CD4-positive, CD25-positive, alpha-beta regulatory T cell (primary cell): ENCODE data around the gene SAMD14. TPM values are rescaled to one million over a fixed set of nuclear protein-coding genes. Genes with fewer than 3 reads are reported as not detected.

Experiments
- ATAC-seq, 2 donors: fragments of 150-1000 bp; cut with Tn5 transposase; one replicate each; pipeline ENCODE4 v1.10.0; 2021; ENCODE audit warnings: low read depth in 2 of 2, moderate number of reproducible peaks in 2 of 2, moderate library complexity in 1 of 2
- DNase-seq, 3 donors: peaks; one replicate each; pipeline versions ENCODE4 v3.0.0 to v3.0.0-alpha.2; 2012 to 2022; ENCODE audit warnings: mixed read lengths in 1 of 3
- H3K27ac ChIP-seq: one replicate; pipeline ENCODE4 v1.7.0; 2013; ENCODE audit warnings: mild to moderate bottlenecking, low read length; ENCODE audit not compliant: insufficient read depth, poor library complexity, severe bottlenecking
- H3K27me3 ChIP-seq: one replicate; pipeline ENCODE4 v1.7.0; 2013; ENCODE audit warnings: low read length; ENCODE audit not compliant: control insufficient read depth, insufficient read depth
- H3K36me3 ChIP-seq: one replicate; pipeline ENCODE4 v1.7.0; 2013; ENCODE audit warnings: mild to moderate bottlenecking, low read length, moderate library complexity; ENCODE audit not compliant: control insufficient read depth, insufficient read depth
- H3K4me1 ChIP-seq: 2 replicates; pipeline ENCODE4 v1.7.0; 2013; ENCODE audit warnings: mild to moderate bottlenecking, low read length; ENCODE audit not compliant: insufficient read depth, control insufficient read depth, poor library complexity, severe bottlenecking
- H3K4me3 ChIP-seq: one replicate; pipeline ENCODE4 v1.7.0; 2013; ENCODE audit warnings: low read depth, mild to moderate bottlenecking, low read length, moderate library complexity
- H3K9me3 ChIP-seq, 2 experiments: 1 replicate in 1 of 2; 2 replicates in 1 of 2; pipeline ENCODE4 v1.7.0; 2013; ENCODE audit warnings: low read length in 2 of 2, mild to moderate bottlenecking in 1 of 2, moderate library complexity in 1 of 2; ENCODE audit not compliant: control insufficient read depth in 2 of 2
- H3K27ac Mint-ChIP-seq, 3 donors: one replicate each; pipeline ENCODE4 v1.8.0; 2020 to 2022; ENCODE audit warnings: mild to moderate bottlenecking in 3 of 3, mixed read lengths in 3 of 3, moderate library complexity in 2 of 3
- H3K27me3 Mint-ChIP-seq: one replicate; pipeline ENCODE4 v1.8.0; 2022; ENCODE audit warnings: mild to moderate bottlenecking, mixed read lengths
- H3K36me3 Mint-ChIP-seq: one replicate; pipeline ENCODE4 v1.8.0; 2020; ENCODE audit warnings: mixed read lengths
- H3K4me1 Mint-ChIP-seq, 4 donors: one replicate each; pipeline ENCODE4 v1.8.0; 2020 to 2022; ENCODE audit warnings: mixed read lengths in 4 of 4, mild to moderate bottlenecking in 1 of 4
- H3K4me3 Mint-ChIP-seq, 4 donors: one replicate each; pipeline ENCODE4 v1.8.0; 2020 to 2022; ENCODE audit warnings: mild to moderate bottlenecking in 4 of 4, mixed read lengths in 4 of 4, moderate library complexity in 3 of 4
- H3K9me3 Mint-ChIP-seq, 7 donors: one replicate each; pipeline ENCODE4 v1.8.0; 2020 to 2022; ENCODE audit warnings: mixed read lengths in 7 of 7, mild to moderate bottlenecking in 3 of 7, moderate library complexity in 2 of 7
- polyA plus RNA-seq, 4 donors: library from polyadenylated mRNA; unstranded; fragments of 300-500 nt; fragmentation: Illumina TruSeq; gene quantifications; one replicate each; pipeline ENCODE4 v1.2.3, GENCODE V29; 2021
- total RNA-seq: library from RNA; stranded (reverse); gene quantifications from one replicate; pipeline ENCODE4 v1.2.3, GENCODE V29; 2022

SAMD14 gene
- total and polyA plus RNA-seq, 5 donors from 2014 or later: 0.09 to 0.96 TPM; not detected in 3

- peaks cover 5 to 39% (median 17%) of the 10 kb centered on the region in 4 donors for H3K4me1 Mint-ChIP-seq
These were observed 24.6 kb upstream of the SAMD14 start for GRCh38 chr17:50154604-50155003.

GRCh38 chr17:50153650-50154575 lies 24.0 kb upstream of the SAMD14 start:
- Histone ChIP-seq H3K4me1 (peaks cover 21% of the 10 kb centered on the region), H3K9me3 (no peaks in the 10 kb centered on the region), H3K27me3 (no peaks in the 10 kb centered on the region), H3K27ac (no peak overlapping the region), H3K4me3 (no peak overlapping the region), H3K36me3 (no peaks in the 10 kb centered on the region)
- no peak for ATAC-seq
- peaks cover 0 to 1% (median 0%) of the 10 kb centered on the region in 7 donors for H3K9me3 Mint-ChIP-seq
- H3K36me3 Mint-ChIP-seq: no peaks in the 10 kb centered on the region
- peak overlapping the region in 2 of 3 donors; percentile 9 to 59 for H3K27ac Mint-ChIP-seq
- peak overlapping the region in 1 of 4 donors; percentile 96 for H3K4me3 Mint-ChIP-seq
- DNase-seq: no peak
- peaks cover 5 to 41% (median 16%) of the 10 kb centered on the region in 4 donors for H3K4me1 Mint-ChIP-seq
- no peaks in the 10 kb centered on the region for H3K27me3 Mint-ChIP-seq

More at GRCh38 chr17:50154604-50155003, 24.6 kb upstream of the SAMD14 start:
- Histone ChIP-seq H3K4me3 (no peak overlapping the region), H3K27me3 (no peaks in the 10 kb centered on the region), H3K36me3 (no peaks in the 10 kb centered on the region), H3K9me3 (no peaks in the 10 kb centered on the region), H3K27ac (no peak overlapping the region), H3K4me1 (peaks cover 21% of the 10 kb centered on the region)
- Mint-ChIP-seq H3K4me3 (peak overlapping the region in 1 of 4 donors; percentile 76), H3K9me3 (peaks cover 0 to 1% (median 0%) of the 10 kb centered on the region in 7 donors), H3K27ac (peak overlapping the region in 1 of 3 donors; percentile 63), H3K27me3 (peaks cover 3% of the 10 kb centered on the region), H3K36me3 (no peaks in the 10 kb centered on the region)
- ATAC-seq: no peak
- no peak for DNase-seq

- ATAC-seq: no peak
- no peak for DNase-seq
- peaks cover 27% of the 10 kb centered on the region for H3K4me1 ChIP-seq
- Mint-ChIP-seq H3K27me3 (no peaks in the 10 kb centered on the region), H3K9me3 (no peaks in the 10 kb centered on the region), H3K4me1 (peaks cover under 1 to 40% (median 11%) of the 10 kb centered on the region in 4 donors), H3K36me3 (no peaks in the 10 kb centered on the region), H3K4me3 (peak overlapping the region in 2 of 4 donors; percentile 51 to 96), H3K27ac (peak overlapping the region in 2 of 3 donors; percentile 77)
- no peaks in the 10 kb centered on the region for H3K36me3 ChIP-seq
- H3K9me3 ChIP-seq: no peaks in the 10 kb centered on the region
- no peak overlapping the region for H3K4me3 ChIP-seq
- H3K27ac ChIP-seq: peak overlapping the region; percentile 19
- no peaks in the 10 kb centered on the region for H3K27me3 ChIP-seq
These were observed 22.8 kb upstream of the SAMD14 start for GRCh38 chr17:50152736-50153135.

- DNase-seq (peak; percentile 25 to 75 (median 59)), ATAC-seq (peak; percentile 20 to 28)
- Mint-ChIP-seq H3K4me1 (peaks cover 0 to 41% (median 15%) of the 10 kb centered on the region in 4 donors), H3K27ac (peak overlapping the region; percentile 77 to 96 (median 77)), H3K27me3 (no peaks in the 10 kb centered on the region), H3K36me3 (no peaks in the 10 kb centered on the region), H3K9me3 (peaks cover 0 to 2% (median 0%) of the 10 kb centered on the region in 7 donors), H3K4me3 (peak overlapping the region; percentile 87 to 96 (median 90))
- Histone ChIP-seq H3K36me3 (no peaks in the 10 kb centered on the region), H3K27ac (peak overlapping the region; percentile 84), H3K4me3 (peak overlapping the region; percentile 79), H3K9me3 (no peaks in the 10 kb centered on the region), H3K27me3 (no peaks in the 10 kb centered on the region), H3K4me1 (peaks cover 34% of the 10 kb centered on the region)
These were observed 22.1 kb upstream of the SAMD14 start for GRCh38 chr17:50151937-50152547.

GRCh38 chr17:50151041-50151936 lies 21.3 kb upstream of the SAMD14 start:
- H3K27ac Mint-ChIP-seq: peak overlapping the region; percentile 77 to 94 (median 84)
- DNase-seq: peak; percentile 82 to 93 (median 82)
- H3K27ac ChIP-seq: peak overlapping the region; percentile 84
- peaks cover 0 to 49% (median 21%) of the 10 kb centered on the region in 4 donors for H3K4me1 Mint-ChIP-seq
- H3K36me3 ChIP-seq: no peaks in the 10 kb centered on the region
- H3K27me3 Mint-ChIP-seq: no peaks in the 10 kb centered on the region
- H3K4me1 ChIP-seq: peaks cover 41% of the 10 kb centered on the region
- peaks cover 0 to 2% (median 0%) of the 10 kb centered on the region in 7 donors for H3K9me3 Mint-ChIP-seq
- H3K4me3 Mint-ChIP-seq: peak overlapping the region; percentile 87 to 96 (median 90)
- no peaks in the 10 kb centered on the region for H3K9me3 ChIP-seq
- H3K36me3 Mint-ChIP-seq: no peaks in the 10 kb centered on the region
- ATAC-seq: peak; percentile 70 to 75
- peak overlapping the region; percentile 79 for H3K4me3 ChIP-seq
- H3K27me3 ChIP-seq: no peaks in the 10 kb centered on the region

GRCh38 chr17:50150354-50151040 lies 20.5 kb upstream of the SAMD14 start, which contains the start of gene PPP1R9B:
TSS of gene PPP1R9B (minus strand) at chr17:50150677. CDS start at chr17:50150513, 164 bp downstream.
- Mint-ChIP-seq H3K36me3 (peaks cover 1% of the 10 kb centered on the region), H3K27ac (peak within 1 kb of the TSS; percentile 77 to 94 (median 84)), H3K4me1 (peaks cover 0 to 56% (median 25%) of the 10 kb centered on the region in 4 donors), H3K4me3 (peak within 1 kb of the TSS; percentile 89 to 96 (median 92)), H3K9me3 (peaks cover 0 to 2% (median 0%) of the 10 kb centered on the region in 7 donors), H3K27me3 (no peaks in the 10 kb centered on the region)
- peak in 1 of 3 donors; percentile 13 for DNase-seq
- Histone ChIP-seq H3K4me3 (peak within 1 kb of the TSS; percentile 79), H3K4me1 (peaks cover 49% of the 10 kb centered on the region), H3K36me3 (no peaks in the 10 kb centered on the region), H3K27ac (peak within 1 kb of the TSS; percentile 84), H3K27me3 (no peaks in the 10 kb centered on the region), H3K9me3 (no peaks in the 10 kb centered on the region)
- peak in 1 of 2 donors; percentile 8 for ATAC-seq
